ENCODE measurements around the gene DNAJC15. TPM values are rescaled to one million over a fixed set of nuclear protein-coding genes. Genes with fewer than 3 reads are reported as not detected.
A peak's percentile ranks its signal among the peaks of the same experiment; 100 is the strongest.

Gene DNAJC15
- total RNA-seq (12.6 TPM), polyA plus RNA-seq (10 to 100 TPM; 19.1 to 36.5 (median 28.9) TPM)

- H3K4me3 Mint-ChIP-seq = peak within 1 kb of the TSS; percentile 92 to 100 (median 95)
- ATAC-seq (ENCODE audit: low read depth in 2 of 2) (peak; percentile 83 to 91), DNase-seq (peak; percentile 59 to 92 (median 87))
- H3K4me1 Mint-ChIP-seq = peaks cover 16 to 43% (median 22%) of the 10 kb centered on the region in 4 donors
- Histone ChIP-seq H3K9me3 (ENCODE audit: control insufficient read depth in 2 of 2, low read length in 2 of 2) (no peaks in the 10 kb centered on the region), H3K36me3 (ENCODE audit: control insufficient read depth, insufficient read depth, low read length) (peaks cover 6% of the 10 kb centered on the region), H3K4me3 (ENCODE audit: low read depth, low read length) (peak within 1 kb of the TSS; percentile 97), H3K4me1 (ENCODE audit: control insufficient read depth, insufficient read depth, low read length, poor library complexity, severe bottlenecking) (peaks cover 34% of the 10 kb centered on the region), H3K27ac (ENCODE audit: insufficient read depth, low read length, poor library complexity, severe bottlenecking) (peak within 1 kb of the TSS; percentile 44), H3K27me3 (ENCODE audit: control insufficient read depth, insufficient read depth, low read length) (no peaks in the 10 kb centered on the region)
- H3K9me3 Mint-ChIP-seq = no peaks in the 10 kb centered on the region
- peaks cover 6% of the 10 kb centered on the region for H3K36me3 Mint-ChIP-seq
- H3K27ac Mint-ChIP-seq = peak within 1 kb of the TSS; percentile 90 to 99 (median 98)
- no peaks in the 10 kb centered on the region for H3K27me3 Mint-ChIP-seq
Observed at GRCh38 chr13:43023289-43023963, at the start of gene DNAJC15. Gene DNAJC15 (plus strand): TSS chr13:43023586. CDS start chr13:43023627, 41 bp downstream.

GRCh38 chr13:42976066-42976465 lies 47.3 kb upstream of the DNAJC15 start:
- Histone ChIP-seq H3K4me3 (ENCODE audit: low read depth, low read length) (no peak overlapping the region), H3K4me1 (ENCODE audit: control insufficient read depth, insufficient read depth, low read length, poor library complexity, severe bottlenecking) (peaks cover 5% of the 10 kb centered on the region), H3K36me3 (ENCODE audit: control insufficient read depth, insufficient read depth, low read length) (peaks cover 13% of the 10 kb centered on the region), H3K27ac (ENCODE audit: insufficient read depth, low read length, poor library complexity, severe bottlenecking) (no peak overlapping the region), H3K27me3 (ENCODE audit: control insufficient read depth, insufficient read depth, low read length) (no peaks in the 10 kb centered on the region), H3K9me3 (ENCODE audit: control insufficient read depth in 2 of 2, low read length in 2 of 2) (no peaks in the 10 kb centered on the region)
- Mint-ChIP-seq H3K27ac (no peak overlapping the region), H3K9me3 (peaks cover 0 to 4% (median 0%) of the 10 kb centered on the region in 7 donors), H3K4me3 (no peak overlapping the region), H3K4me1 (peaks cover 16 to 44% (median 22%) of the 10 kb centered on the region in 4 donors), H3K36me3 (peaks cover 32% of the 10 kb centered on the region), H3K27me3 (no peaks in the 10 kb centered on the region)
- ATAC-seq (ENCODE audit: low read depth in 2 of 2) (no peak), DNase-seq (no peak)

- H3K4me3 Mint-ChIP-seq = no peak overlapping the region
- H3K27me3 Mint-ChIP-seq = no peaks in the 10 kb centered on the region
- no peaks in the 10 kb centered on the region for H3K27me3 ChIP-seq (ENCODE audit: control insufficient read depth, insufficient read depth, low read length)
- peaks cover 0 to 4% (median 0%) of the 10 kb centered on the region in 7 donors for H3K9me3 Mint-ChIP-seq
- H3K36me3 ChIP-seq (ENCODE audit: control insufficient read depth, insufficient read depth, low read length) = peaks cover 13% of the 10 kb centered on the region
- H3K9me3 ChIP-seq (ENCODE audit: control insufficient read depth in 2 of 2, low read length in 2 of 2) = no peaks in the 10 kb centered on the region
- H3K4me1 ChIP-seq (ENCODE audit: control insufficient read depth, insufficient read depth, low read length, poor library complexity, severe bottlenecking) = peaks cover 4% of the 10 kb centered on the region
- peaks cover 17 to 45% (median 29%) of the 10 kb centered on the region in 4 donors for H3K4me1 Mint-ChIP-seq
- H3K36me3 Mint-ChIP-seq = peaks cover 36% of the 10 kb centered on the region
- no peak overlapping the region for H3K4me3 ChIP-seq (ENCODE audit: low read depth, low read length)
- H3K27ac ChIP-seq (ENCODE audit: insufficient read depth, low read length, poor library complexity, severe bottlenecking) = no peak overlapping the region
- DNase-seq = no peak
- no peak for ATAC-seq (ENCODE audit: low read depth in 2 of 2)
- H3K27ac Mint-ChIP-seq = peak overlapping the region in 1 of 3 donors; percentile 17
Observed at GRCh38 chr13:42977219-42977659, 46.1 kb upstream of the DNAJC15 start.

GRCh38 chr13:42981317-42981716 lies 42.1 kb upstream of the DNAJC15 start:
- H3K36me3 Mint-ChIP-seq = peaks cover 35% of the 10 kb centered on the region
- peak overlapping the region in 2 of 3 donors; percentile 24 to 49 for H3K27ac Mint-ChIP-seq
- no peak overlapping the region for H3K4me3 Mint-ChIP-seq
- no peaks in the 10 kb centered on the region for H3K27me3 ChIP-seq (ENCODE audit: control insufficient read depth, insufficient read depth, low read length)
- H3K9me3 Mint-ChIP-seq = peaks cover 0 to 4% (median 1%) of the 10 kb centered on the region in 7 donors
- no peak for ATAC-seq (ENCODE audit: low read depth in 2 of 2)
- peaks cover 6% of the 10 kb centered on the region for H3K4me1 ChIP-seq (ENCODE audit: control insufficient read depth, insufficient read depth, low read length, poor library complexity, severe bottlenecking)
- no peak overlapping the region for H3K27ac ChIP-seq (ENCODE audit: insufficient read depth, low read length, poor library complexity, severe bottlenecking)
- peaks cover 7% of the 10 kb centered on the region for H3K36me3 ChIP-seq (ENCODE audit: control insufficient read depth, insufficient read depth, low read length)
- H3K27me3 Mint-ChIP-seq = no peaks in the 10 kb centered on the region
- no peak overlapping the region for H3K4me3 ChIP-seq (ENCODE audit: low read depth, low read length)
- H3K9me3 ChIP-seq (ENCODE audit: control insufficient read depth in 2 of 2, low read length in 2 of 2) = no peaks in the 10 kb centered on the region
- H3K4me1 Mint-ChIP-seq = peaks cover 45 to 75% (median 51%) of the 10 kb centered on the region in 4 donors
- DNase-seq = no peak

GRCh38 chr13:42981853-42982252 lies 41.5 kb upstream of the DNAJC15 start:
- DNase-seq (no peak), ATAC-seq (ENCODE audit: low read depth in 2 of 2) (no peak)
- Histone ChIP-seq H3K36me3 (ENCODE audit: control insufficient read depth, insufficient read depth, low read length) (peaks cover 6% of the 10 kb centered on the region), H3K9me3 (ENCODE audit: control insufficient read depth in 2 of 2, low read length in 2 of 2) (no peaks in the 10 kb centered on the region), H3K4me1 (ENCODE audit: control insufficient read depth, insufficient read depth, low read length, poor library complexity, severe bottlenecking) (peaks cover 6% of the 10 kb centered on the region), H3K27ac (ENCODE audit: insufficient read depth, low read length, poor library complexity, severe bottlenecking) (no peak overlapping the region), H3K4me3 (ENCODE audit: low read depth, low read length) (no peak overlapping the region), H3K27me3 (ENCODE audit: control insufficient read depth, insufficient read depth, low read length) (no peaks in the 10 kb centered on the region)
- peaks cover 35% of the 10 kb centered on the region for H3K36me3 Mint-ChIP-seq
- peaks cover 0 to 4% (median 1%) of the 10 kb centered on the region in 7 donors for H3K9me3 Mint-ChIP-seq
- peaks cover 45 to 75% (median 52%) of the 10 kb centered on the region in 4 donors for H3K4me1 Mint-ChIP-seq
- H3K27ac Mint-ChIP-seq = peak overlapping the region in 2 of 3 donors; percentile 24 to 49
- H3K4me3 Mint-ChIP-seq = no peak overlapping the region
- H3K27me3 Mint-ChIP-seq = no peaks in the 10 kb centered on the region

GRCh38 chr13:42984026-42984425 lies 39.4 kb upstream of the DNAJC15 start:
- H3K36me3 Mint-ChIP-seq = peaks cover 31% of the 10 kb centered on the region
- peaks cover 0 to 3% (median 0%) of the 10 kb centered on the region in 7 donors for H3K9me3 Mint-ChIP-seq

GRCh38 chr13:42984691-42985090 lies 38.7 kb upstream of the DNAJC15 start:
- H3K36me3 ChIP-seq (ENCODE audit: control insufficient read depth, insufficient read depth, low read length) = no peaks in the 10 kb centered on the region
- H3K4me1 ChIP-seq (ENCODE audit: control insufficient read depth, insufficient read depth, low read length, poor library complexity, severe bottlenecking) = peaks cover 14% of the 10 kb centered on the region
- ATAC-seq (ENCODE audit: low read depth in 2 of 2) = no peak
- H3K27me3 ChIP-seq (ENCODE audit: control insufficient read depth, insufficient read depth, low read length) = no peaks in the 10 kb centered on the region
- no peaks in the 10 kb centered on the region for H3K9me3 ChIP-seq (ENCODE audit: control insufficient read depth in 2 of 2, low read length in 2 of 2)
- no peak for DNase-seq
- H3K4me3 Mint-ChIP-seq = peak overlapping the region in 1 of 4 donors; percentile 4
- peaks cover 31% of the 10 kb centered on the region for H3K36me3 Mint-ChIP-seq
- peak overlapping the region in 2 of 3 donors; percentile 42 to 86 for H3K27ac Mint-ChIP-seq
- H3K4me3 ChIP-seq (ENCODE audit: low read depth, low read length) = no peak overlapping the region
- H3K9me3 Mint-ChIP-seq = peaks cover 0 to 3% (median 0%) of the 10 kb centered on the region in 7 donors
- H3K4me1 Mint-ChIP-seq = peaks cover 45 to 84% (median 66%) of the 10 kb centered on the region in 4 donors
- H3K27ac ChIP-seq (ENCODE audit: insufficient read depth, low read length, poor library complexity, severe bottlenecking) = no peak overlapping the region
- no peaks in the 10 kb centered on the region for H3K27me3 Mint-ChIP-seq

More at GRCh38 chr13:42984026-42984425, 39.4 kb upstream of the DNAJC15 start:
- Histone ChIP-seq H3K27me3 (ENCODE audit: control insufficient read depth, insufficient read depth, low read length) (no peaks in the 10 kb centered on the region), H3K9me3 (ENCODE audit: control insufficient read depth in 2 of 2, low read length in 2 of 2) (no peaks in the 10 kb centered on the region), H3K4me3 (ENCODE audit: low read depth, low read length) (no peak overlapping the region), H3K4me1 (ENCODE audit: control insufficient read depth, insufficient read depth, low read length, poor library complexity, severe bottlenecking) (peaks cover 9% of the 10 kb centered on the region), H3K36me3 (ENCODE audit: control insufficient read depth, insufficient read depth, low read length) (peaks cover 1% of the 10 kb centered on the region), H3K27ac (ENCODE audit: insufficient read depth, low read length, poor library complexity, severe bottlenecking) (no peak overlapping the region)
- ATAC-seq (ENCODE audit: low read depth in 2 of 2) (no peak), DNase-seq (no peak)
- Mint-ChIP-seq H3K4me3 (peak overlapping the region in 1 of 4 donors; percentile 10), H3K27ac (no peak overlapping the region), H3K4me1 (peaks cover 45 to 81% (median 63%) of the 10 kb centered on the region in 4 donors), H3K27me3 (no peaks in the 10 kb centered on the region)
